ENCODE data around the gene GPBP1L1. TPM values are rescaled to one million over a fixed set of nuclear protein-coding genes. Genes with fewer than 3 reads are reported as not detected.

Gene GPBP1L1
- total and polyA plus RNA-seq, 9 of the 15 experiments (the other 6 are each of a cell fraction or from before 2014, with no cell fraction given) = 86.0 to 216 (median 138) TPM

DNA sequence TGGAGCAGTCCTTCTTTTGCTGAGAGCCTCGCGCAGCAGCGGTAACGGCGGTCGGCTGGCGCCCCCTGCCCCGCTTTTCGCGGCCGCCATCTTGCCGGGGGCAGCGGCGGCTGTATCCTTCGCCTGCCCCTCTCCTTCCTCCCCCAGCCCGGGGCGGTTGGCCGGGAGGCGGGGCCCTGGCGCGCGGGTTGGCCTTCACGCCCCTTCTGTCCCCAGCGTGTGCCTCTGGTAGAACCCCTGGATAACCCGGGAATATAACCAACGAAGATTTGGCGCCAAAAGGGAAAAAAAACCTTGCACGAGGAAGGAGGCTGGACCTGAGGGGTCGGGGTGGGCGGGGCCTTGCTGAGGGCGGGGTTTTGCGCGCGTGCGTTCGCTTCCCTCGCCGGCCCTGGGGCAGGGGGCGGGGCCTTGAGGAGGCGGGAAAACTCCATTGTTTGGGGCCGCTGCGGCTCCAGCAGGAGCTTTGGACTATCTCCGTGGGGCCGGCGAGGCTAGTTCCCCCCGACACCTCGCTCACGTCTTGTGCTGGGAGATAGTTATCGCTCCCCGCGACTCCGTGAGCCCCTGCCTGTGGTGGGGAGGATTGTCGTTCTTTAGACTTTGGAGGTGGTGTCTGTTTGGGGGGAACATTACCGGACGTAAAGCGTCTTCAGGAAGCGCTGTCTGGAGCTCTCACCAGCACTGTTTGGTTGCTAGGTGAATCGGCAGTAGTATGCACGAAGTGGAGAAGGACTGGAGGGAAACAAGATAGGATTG, 101.8 kb downstream of the GPBP1L1 start (continued):
- TF ChIP-seq NRF1 (conservative IDR thresholded peaks at IDR 0.05 in 1 of 2, IDR thresholded peaks at IDR 0.05 in 1 of 2) (peak; percentile 84 to 86), KAT7 (CRISPR knock-in tag; IDR thresholded peaks at IDR 0.05; ENCODE audit: borderline replicate concordance) (0 out of 2 replicates have a peak, but pooled peaks have one; percentile 6), JUND (IDR thresholded peaks at IDR 0.05; ENCODE audit: borderline replicate concordance, low read depth, low read length) (no peak), JUND (tag; IDR thresholded peaks at IDR 0.05; ENCODE audit: borderline replicate concordance, low read depth, low read length) (no peak; the same call in 1 of the 3 replicates), TCF3 (CRISPR knock-in tag; IDR thresholded peaks at IDR 0.05) (0 out of 2 replicates have a peak, but pooled peaks have one; percentile 13), PCBP1 (IDR thresholded peaks at IDR 0.05; ENCODE audit: low read depth, low read length, poor library complexity, severe bottlenecking) (peak; percentile 78), NCOA1 (IDR thresholded peaks at IDR 0.05; ENCODE audit: low read depth) (no peak), SMARCA5 (IDR thresholded peaks at IDR 0.05) (no peak), NR2C2 (CRISPR knock-in tag; IDR thresholded peaks at IDR 0.05) (no peak), NR2C2 (tag; IDR thresholded peaks at IDR 0.05) (peak; percentile 83), SRSF9 (IDR thresholded peaks at IDR 0.05; ENCODE audit: borderline replicate concordance, low read depth, low read length) (no peak), OTX1 (CRISPR knock-in tag; IDR thresholded peaks at IDR 0.05) (no peak), CXXC5 (CRISPR knock-in tag; IDR thresholded peaks at IDR 0.05) (peak; percentile 72), HMGN3 (IDR thresholded peaks at IDR 0.05; ENCODE audit: borderline replicate concordance, extremely low read depth, insufficient read length, low read depth, low read length) (peak; percentile 78)
- TF ChIP-seq, protein P1, sequence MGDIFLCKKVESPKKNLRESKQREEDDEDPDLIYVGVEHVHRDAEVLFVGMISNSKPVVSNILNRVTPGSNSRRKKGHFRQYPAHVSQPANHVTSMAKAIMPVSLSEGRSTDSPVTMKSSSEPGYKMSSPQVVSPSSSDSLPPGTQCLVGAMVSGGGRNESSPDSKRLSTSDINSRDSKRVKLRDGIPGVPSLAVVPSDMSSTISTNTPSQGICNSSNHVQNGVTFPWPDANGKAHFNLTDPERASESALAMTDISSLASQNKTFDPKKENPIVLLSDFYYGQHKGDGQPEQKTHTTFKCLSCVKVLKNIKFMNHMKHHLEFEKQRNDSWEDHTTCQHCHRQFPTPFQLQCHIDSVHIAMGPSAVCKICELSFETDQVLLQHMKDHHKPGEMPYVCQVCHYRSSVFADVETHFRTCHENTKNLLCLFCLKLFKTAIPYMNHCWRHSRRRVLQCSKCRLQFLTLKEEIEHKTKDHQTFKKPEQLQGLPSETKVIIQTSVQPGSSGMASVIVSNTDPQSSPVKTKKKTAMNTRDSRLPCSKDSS (IDR thresholded peaks at IDR 0.05; ENCODE audit: low read depth, partially characterized antibody) = no peak
- TF ChIP-seq, protein P2, sequence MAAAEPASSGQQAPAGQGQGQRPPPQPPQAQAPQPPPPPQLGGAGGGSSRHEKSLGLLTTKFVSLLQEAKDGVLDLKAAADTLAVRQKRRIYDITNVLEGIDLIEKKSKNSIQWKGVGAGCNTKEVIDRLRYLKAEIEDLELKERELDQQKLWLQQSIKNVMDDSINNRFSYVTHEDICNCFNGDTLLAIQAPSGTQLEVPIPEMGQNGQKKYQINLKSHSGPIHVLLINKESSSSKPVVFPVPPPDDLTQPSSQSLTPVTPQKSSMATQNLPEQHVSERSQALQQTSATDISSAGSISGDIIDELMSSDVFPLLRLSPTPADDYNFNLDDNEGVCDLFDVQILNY (CRISPR knock-in tag; IDR thresholded peaks at IDR 0.05) = peak; percentile 68; the same call in 1 of the 2 replicates
- TF ChIP-seq, protein P3, sequence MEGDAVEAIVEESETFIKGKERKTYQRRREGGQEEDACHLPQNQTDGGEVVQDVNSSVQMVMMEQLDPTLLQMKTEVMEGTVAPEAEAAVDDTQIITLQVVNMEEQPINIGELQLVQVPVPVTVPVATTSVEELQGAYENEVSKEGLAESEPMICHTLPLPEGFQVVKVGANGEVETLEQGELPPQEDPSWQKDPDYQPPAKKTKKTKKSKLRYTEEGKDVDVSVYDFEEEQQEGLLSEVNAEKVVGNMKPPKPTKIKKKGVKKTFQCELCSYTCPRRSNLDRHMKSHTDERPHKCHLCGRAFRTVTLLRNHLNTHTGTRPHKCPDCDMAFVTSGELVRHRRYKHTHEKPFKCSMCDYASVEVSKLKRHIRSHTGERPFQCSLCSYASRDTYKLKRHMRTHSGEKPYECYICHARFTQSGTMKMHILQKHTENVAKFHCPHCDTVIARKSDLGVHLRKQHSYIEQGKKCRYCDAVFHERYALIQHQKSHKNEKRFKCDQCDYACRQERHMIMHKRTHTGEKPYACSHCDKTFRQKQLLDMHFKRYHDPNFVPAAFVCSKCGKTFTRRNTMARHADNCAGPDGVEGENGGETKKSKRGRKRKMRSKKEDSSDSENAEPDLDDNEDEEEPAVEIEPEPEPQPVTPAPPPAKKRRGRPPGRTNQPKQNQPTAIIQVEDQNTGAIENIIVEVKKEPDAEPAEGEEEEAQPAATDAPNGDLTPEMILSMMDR (IDR thresholded peaks at IDR 0.05 in 2 of 3, conservative IDR thresholded peaks at IDR 0.05 in 1 of 3; ENCODE audit: insufficient read depth in 2 of 3, low read depth in 1 of 3, low read length in 3 of 3) = peak; percentile 23 to 26 (median 25); a peak in 2 of 6 replicates
- TF ChIP-seq, protein P4, sequence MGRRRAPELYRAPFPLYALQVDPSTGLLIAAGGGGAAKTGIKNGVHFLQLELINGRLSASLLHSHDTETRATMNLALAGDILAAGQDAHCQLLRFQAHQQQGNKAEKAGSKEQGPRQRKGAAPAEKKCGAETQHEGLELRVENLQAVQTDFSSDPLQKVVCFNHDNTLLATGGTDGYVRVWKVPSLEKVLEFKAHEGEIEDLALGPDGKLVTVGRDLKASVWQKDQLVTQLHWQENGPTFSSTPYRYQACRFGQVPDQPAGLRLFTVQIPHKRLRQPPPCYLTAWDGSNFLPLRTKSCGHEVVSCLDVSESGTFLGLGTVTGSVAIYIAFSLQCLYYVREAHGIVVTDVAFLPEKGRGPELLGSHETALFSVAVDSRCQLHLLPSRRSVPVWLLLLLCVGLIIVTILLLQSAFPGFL (CRISPR knock-in tag; IDR thresholded peaks at IDR 0.05) = no peak
- TF ChIP-seq, protein P5, sequence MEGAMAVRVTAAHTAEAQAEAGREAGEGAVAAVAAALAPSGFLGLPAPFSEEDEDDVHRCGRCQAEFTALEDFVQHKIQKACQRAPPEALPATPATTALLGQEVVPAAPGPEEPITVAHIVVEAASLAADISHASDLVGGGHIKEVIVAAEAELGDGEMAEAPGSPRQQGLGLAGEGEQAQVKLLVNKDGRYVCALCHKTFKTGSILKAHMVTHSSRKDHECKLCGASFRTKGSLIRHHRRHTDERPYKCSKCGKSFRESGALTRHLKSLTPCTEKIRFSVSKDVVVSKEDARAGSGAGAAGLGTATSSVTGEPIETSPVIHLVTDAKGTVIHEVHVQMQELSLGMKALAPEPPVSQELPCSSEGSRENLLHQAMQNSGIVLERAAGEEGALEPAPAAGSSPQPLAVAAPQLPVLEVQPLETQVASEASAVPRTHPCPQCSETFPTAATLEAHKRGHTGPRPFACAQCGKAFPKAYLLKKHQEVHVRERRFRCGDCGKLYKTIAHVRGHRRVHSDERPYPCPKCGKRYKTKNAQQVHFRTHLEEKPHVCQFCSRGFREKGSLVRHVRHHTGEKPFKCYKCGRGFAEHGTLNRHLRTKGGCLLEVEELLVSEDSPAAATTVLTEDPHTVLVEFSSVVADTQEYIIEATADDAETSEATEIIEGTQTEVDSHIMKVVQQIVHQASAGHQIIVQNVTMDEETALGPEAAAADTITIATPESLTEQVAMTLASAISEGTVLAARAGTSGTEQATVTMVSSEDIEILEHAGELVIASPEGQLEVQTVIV (CRISPR knock-in tag; IDR thresholded peaks at IDR 0.05; ENCODE audit: borderline replicate concordance) = no peak

Measured in K562 (cell line).